Stimulated activated naive CD8-positive, alpha-beta T cell treated with anti-CD3 and anti-CD28 coated beads, Interleukin-15, amount 100 ng/mL, for 72 hours (primary cell): Measurements from ENCODE around the gene PARM1.

Experiments
- ATAC-seq: fragments of 150-1000 bp; cut with Tn5 transposase; 2 replicates; pipeline ENCODE4 v1.10.0; 2021; ENCODE audit warnings: mild to moderate bottlenecking, moderate library complexity
- DNase-seq, 2 donors: peaks; one replicate each; pipeline ENCODE4 v3.0.0; 2021 to 2022
- H3K27ac Mint-ChIP-seq, 2 donors: one replicate each; pipeline ENCODE4 v1.8.0; 2022; ENCODE audit warnings: mild to moderate bottlenecking in 2 of 2, mixed read lengths in 2 of 2, moderate library complexity in 2 of 2
- H3K27me3 Mint-ChIP-seq: one replicate; pipeline ENCODE4 v1.8.0; 2022; ENCODE audit warnings: mixed read lengths
- H3K4me1 Mint-ChIP-seq: one replicate; pipeline ENCODE4 v1.8.0; 2022; ENCODE audit warnings: mild to moderate bottlenecking, mixed read lengths
- H3K4me3 Mint-ChIP-seq, 2 donors: one replicate each; pipeline ENCODE4 v1.8.0; 2022; ENCODE audit warnings: mild to moderate bottlenecking in 2 of 2, mixed read lengths in 2 of 2, moderate library complexity in 1 of 2
- H3K9me3 Mint-ChIP-seq, 2 donors: one replicate each; pipeline ENCODE4 v1.8.0; 2022; ENCODE audit warnings: mixed read lengths in 2 of 2

PARM1 gene

DNA sequence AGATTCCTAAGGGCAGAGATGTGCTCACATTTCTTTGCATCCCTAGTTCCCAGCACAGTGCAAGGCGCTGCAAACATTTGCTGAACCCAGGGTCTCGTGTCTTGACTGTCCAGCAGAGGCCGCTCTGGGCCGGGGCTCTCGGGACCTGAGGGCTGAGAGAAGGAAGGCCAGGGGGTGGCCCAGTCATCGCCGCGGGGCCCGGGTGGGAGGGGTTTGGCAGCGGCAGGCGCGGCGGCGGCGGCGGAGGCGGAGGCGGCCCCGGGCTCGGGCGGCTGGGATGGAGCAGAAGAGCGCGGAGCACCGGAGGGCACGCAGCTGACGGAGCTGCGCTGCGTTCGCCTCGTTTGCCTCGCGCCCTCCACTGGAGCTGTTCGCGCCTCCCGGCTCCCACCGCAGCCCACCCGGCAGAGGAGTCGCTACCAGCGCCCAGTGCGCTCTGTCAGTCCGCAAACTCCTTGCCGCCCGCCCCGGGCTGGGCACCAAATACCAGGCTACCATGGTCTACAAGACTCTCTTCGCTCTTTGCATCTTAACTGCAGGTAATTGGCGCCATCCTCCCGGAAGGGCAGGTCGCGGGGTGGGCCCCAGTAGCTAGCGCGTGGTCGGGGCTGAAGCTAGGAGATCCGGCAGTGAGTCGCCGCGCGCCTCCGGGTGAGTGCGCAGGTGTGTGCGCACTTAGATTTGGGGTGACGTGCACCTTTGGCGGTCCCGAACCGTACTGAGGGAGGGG lies at the start of gene PARM1:
PARM1 (plus strand) TSS at position 285 of the 730 bp plus-strand sequence; CDS start at position 497, 212 bp downstream.
- DNase-seq (peak; percentile 60 to 63), ATAC-seq (peak; percentile 94)
- peak within 1 kb of the TSS in 1 of 2 donors; percentile 59 for H3K27ac Mint-ChIP-seq
- peak within 1 kb of the TSS; percentile 76 to 83 for H3K4me3 Mint-ChIP-seq
- H3K27me3 Mint-ChIP-seq = peaks cover 72% of the 10 kb centered on the region
- H3K4me1 Mint-ChIP-seq = peaks cover 18% of the 10 kb centered on the region
- no peaks in the 10 kb centered on the region for H3K9me3 Mint-ChIP-seq

- Mint-ChIP-seq H3K4me3 (no peak overlapping the region), H3K4me1 (no peaks in the 10 kb centered on the region), H3K9me3 (peaks cover 3 to 8% of the 10 kb centered on the region in 2 donors), H3K27ac (no peak overlapping the region), H3K27me3 (peaks cover 20% of the 10 kb centered on the region)
- DNase-seq (no peak), ATAC-seq (no peak)
Measured at GRCh38 chr4:74884266-74884665, 48.6 kb upstream of the PARM1 start.

GRCh38 chr4:74886484-74886883 lies 46.4 kb upstream of the PARM1 start:
- ATAC-seq (no peak), DNase-seq (no peak)
- Mint-ChIP-seq H3K4me3 (no peak overlapping the region), H3K9me3 (no peaks in the 10 kb centered on the region), H3K4me1 (no peaks in the 10 kb centered on the region), H3K27ac (no peak overlapping the region), H3K27me3 (peaks cover 8% of the 10 kb centered on the region)

DNA sequence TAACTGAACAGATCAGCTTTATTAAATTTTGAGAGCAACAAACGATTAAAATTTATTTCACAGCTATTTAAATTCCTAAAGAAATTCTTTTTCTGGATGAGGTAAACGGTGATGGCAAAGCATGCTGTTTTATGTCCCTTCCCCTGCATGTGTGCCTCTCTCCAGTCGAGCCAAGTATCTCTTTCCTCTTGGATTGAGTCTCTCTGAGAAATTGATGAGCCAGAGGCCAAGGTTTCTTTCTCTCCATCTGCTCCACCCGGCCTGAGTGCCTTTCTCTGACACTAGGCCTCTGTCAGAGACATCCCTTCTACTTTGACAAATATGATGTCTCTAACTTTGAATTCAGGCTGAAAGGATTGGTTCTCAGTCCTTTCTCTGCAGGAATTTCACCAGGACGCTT lies 42.6 kb upstream of the PARM1 start:
- Mint-ChIP-seq H3K4me1 (no peaks in the 10 kb centered on the region), H3K9me3 (no peaks in the 10 kb centered on the region), H3K27ac (no peak overlapping the region), H3K4me3 (no peak overlapping the region), H3K27me3 (peaks cover 7% of the 10 kb centered on the region)
- ATAC-seq (no peak), DNase-seq (no peak)

DNA sequence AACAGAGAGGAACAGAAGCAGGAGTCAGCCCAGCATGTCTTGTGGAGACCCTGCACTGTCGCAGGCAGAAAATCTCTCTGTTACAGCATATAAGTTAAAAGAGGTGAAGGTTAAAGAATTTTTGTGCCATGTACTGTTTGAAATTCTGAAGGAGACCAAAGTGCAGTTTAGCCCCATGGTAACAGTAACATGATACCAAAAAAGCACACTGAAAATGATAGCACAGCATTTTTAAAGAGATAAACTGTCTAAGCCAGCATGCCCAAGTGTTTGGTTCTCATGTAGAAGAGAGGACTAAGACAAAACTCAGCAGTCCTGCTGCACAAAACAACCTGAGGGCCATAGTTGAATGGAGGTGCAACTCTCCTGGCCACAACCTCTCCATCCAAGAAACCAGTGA lies 41.9 kb upstream of the PARM1 start:
- no peak for DNase-seq
- Mint-ChIP-seq H3K9me3 (no peaks in the 10 kb centered on the region), H3K27ac (no peak overlapping the region), H3K27me3 (peaks cover 7% of the 10 kb centered on the region), H3K4me3 (no peak overlapping the region), H3K4me1 (no peaks in the 10 kb centered on the region)
- no peak for ATAC-seq

GRCh38 chr4:74893171-74893570 lies 39.7 kb upstream of the PARM1 start:
- ATAC-seq (no peak), DNase-seq (no peak)
- no peak overlapping the region for H3K4me3 Mint-ChIP-seq
- H3K9me3 Mint-ChIP-seq = no peaks in the 10 kb centered on the region
- no peaks in the 10 kb centered on the region for H3K4me1 Mint-ChIP-seq
- peaks cover 7% of the 10 kb centered on the region for H3K27me3 Mint-ChIP-seq
- no peak overlapping the region for H3K27ac Mint-ChIP-seq

GRCh38 chr4:74896595-74896994 lies 36.3 kb upstream of the PARM1 start:
- ATAC-seq (no peak), DNase-seq (no peak)
- Mint-ChIP-seq H3K27me3 (peaks cover 7% of the 10 kb centered on the region), H3K27ac (no peak overlapping the region), H3K9me3 (no peaks in the 10 kb centered on the region), H3K4me3 (no peak overlapping the region), H3K4me1 (no peaks in the 10 kb centered on the region)

- no peaks in the 10 kb centered on the region for H3K9me3 Mint-ChIP-seq
- H3K4me3 Mint-ChIP-seq = no peak overlapping the region
- H3K4me1 Mint-ChIP-seq = no peaks in the 10 kb centered on the region
- ATAC-seq (no peak), DNase-seq (no peak)
- no peak overlapping the region for H3K27ac Mint-ChIP-seq
- H3K27me3 Mint-ChIP-seq = peaks cover 7% of the 10 kb centered on the region
Measured at GRCh38 chr4:74897386-74897785, 35.5 kb upstream of the PARM1 start.

DNA sequence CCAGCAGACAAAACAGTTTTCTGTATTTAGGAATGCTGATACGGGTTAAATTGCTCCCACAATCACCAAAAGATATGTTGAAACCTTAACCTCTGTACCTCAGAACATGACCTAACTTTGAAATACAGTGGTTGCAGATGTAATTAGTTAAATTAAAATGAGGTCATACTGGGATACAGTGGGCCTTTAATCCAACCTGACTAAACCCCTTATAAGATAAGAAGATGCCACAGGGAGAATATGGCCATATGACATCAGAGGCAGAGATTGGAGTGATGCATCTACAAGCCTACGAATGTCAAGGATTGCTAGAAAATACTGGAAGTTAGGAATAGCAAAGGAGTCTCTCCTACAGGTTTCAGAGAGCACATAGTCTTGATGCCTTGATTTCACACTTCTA lies 32.1 kb upstream of the PARM1 start:
- ATAC-seq = no peak
- no peak overlapping the region for H3K4me3 Mint-ChIP-seq

GRCh38 chr4:74904509-74905065 lies 28.3 kb upstream of the PARM1 start:
- H3K9me3 Mint-ChIP-seq = no peaks in the 10 kb centered on the region
- no peak overlapping the region for H3K4me3 Mint-ChIP-seq
- ATAC-seq (no peak), DNase-seq (no peak)
- no peaks in the 10 kb centered on the region for H3K4me1 Mint-ChIP-seq
- no peak overlapping the region for H3K27ac Mint-ChIP-seq
- H3K27me3 Mint-ChIP-seq = no peaks in the 10 kb centered on the region

More for the DNA sequence above, 32.1 kb upstream of the PARM1 start:
- no peaks in the 10 kb centered on the region for H3K4me1 Mint-ChIP-seq
- no peaks in the 10 kb centered on the region for H3K27me3 Mint-ChIP-seq
- H3K9me3 Mint-ChIP-seq = no peaks in the 10 kb centered on the region
- DNase-seq = no peak
- no peak overlapping the region for H3K27ac Mint-ChIP-seq

- Mint-ChIP-seq H3K9me3 (peaks cover 0 to 9% of the 10 kb centered on the region in 2 donors), H3K4me1 (no peaks in the 10 kb centered on the region), H3K27me3 (no peaks in the 10 kb centered on the region), H3K4me3 (no peak overlapping the region), H3K27ac (no peak overlapping the region)
- no peak for ATAC-seq
- no peak for DNase-seq
Measured at GRCh38 chr4:74906771-74907170, 26.1 kb upstream of the PARM1 start.

GRCh38 chr4:74919783-74920182 lies 13.1 kb upstream of the PARM1 start:
- peaks cover 2 to 8% of the 10 kb centered on the region in 2 donors for H3K9me3 Mint-ChIP-seq
- H3K4me3 Mint-ChIP-seq = no peak overlapping the region
- DNase-seq = no peak
- H3K27ac Mint-ChIP-seq = no peak overlapping the region
- no peak for ATAC-seq
- no peaks in the 10 kb centered on the region for H3K27me3 Mint-ChIP-seq
- H3K4me1 Mint-ChIP-seq = no peaks in the 10 kb centered on the region

DNA sequence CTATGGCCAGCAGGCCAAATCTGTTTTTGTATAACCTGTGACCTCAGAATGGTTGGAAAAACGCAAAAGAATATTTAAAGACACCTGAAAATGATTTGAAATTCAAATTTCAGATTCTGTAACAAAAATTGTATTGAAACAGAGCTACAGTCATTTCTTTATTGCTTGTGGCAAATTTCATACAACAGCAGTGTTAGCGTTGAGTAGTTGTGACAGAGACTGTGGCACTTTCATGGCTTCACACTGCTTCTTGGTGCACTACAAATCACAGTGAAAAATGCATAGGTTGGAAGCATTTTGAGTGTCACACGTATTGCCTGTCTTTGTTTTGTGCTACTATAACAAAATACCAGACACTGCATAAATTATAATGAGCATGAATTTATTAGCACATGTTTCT lies 12.2 kb upstream of the PARM1 start:
- H3K27ac Mint-ChIP-seq = no peak overlapping the region
- H3K9me3 Mint-ChIP-seq = no peaks in the 10 kb centered on the region
- no peak for ATAC-seq
- H3K27me3 Mint-ChIP-seq = no peaks in the 10 kb centered on the region
- DNase-seq = no peak
- H3K4me3 Mint-ChIP-seq = no peak overlapping the region
- H3K4me1 Mint-ChIP-seq = no peaks in the 10 kb centered on the region

DNA sequence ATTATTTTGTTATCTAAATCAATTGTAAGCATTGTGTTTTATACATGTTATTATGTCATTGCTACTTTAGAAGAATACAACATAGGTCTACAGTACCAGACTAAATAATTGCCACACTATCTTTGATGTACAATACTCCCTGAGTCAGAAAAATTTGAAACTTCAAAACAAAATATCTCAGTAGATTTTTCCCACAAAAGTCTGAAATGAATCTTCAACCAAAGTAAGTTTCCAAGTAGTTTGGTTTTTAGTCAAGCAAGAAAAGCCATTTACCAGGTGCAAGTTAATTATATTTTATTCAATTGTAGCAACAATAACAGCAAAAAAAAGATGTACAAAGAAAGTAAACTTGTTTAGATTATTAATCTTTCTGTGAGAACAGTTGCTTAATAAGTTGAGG lies 11.4 kb upstream of the PARM1 start:
- ATAC-seq (no peak), DNase-seq (no peak)
- Mint-ChIP-seq H3K27ac (no peak overlapping the region), H3K4me3 (no peak overlapping the region), H3K9me3 (no peaks in the 10 kb centered on the region), H3K4me1 (no peaks in the 10 kb centered on the region), H3K27me3 (no peaks in the 10 kb centered on the region)

DNA sequence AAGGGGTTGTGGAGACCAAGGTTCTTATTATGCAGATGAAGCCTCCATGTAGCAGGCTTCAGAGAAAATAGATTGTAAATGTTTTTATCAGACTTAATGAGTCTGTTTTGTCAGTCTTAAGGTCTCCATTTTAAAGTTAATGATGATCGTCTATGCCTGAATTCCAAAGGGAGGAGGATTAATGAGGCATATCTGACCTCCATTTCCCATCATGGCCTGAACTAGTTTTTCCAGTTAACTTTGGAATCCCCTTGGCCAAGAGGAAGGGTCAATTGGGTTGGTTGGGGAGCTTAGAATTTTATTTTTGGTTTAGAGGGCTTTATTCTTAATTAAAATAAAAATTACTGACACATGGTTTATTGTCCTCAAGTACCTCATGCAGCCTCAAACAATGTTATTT lies 6.9 kb upstream of the PARM1 start:
- DNase-seq = no peak
- H3K27me3 Mint-ChIP-seq = peaks cover 10% of the 10 kb centered on the region
- H3K27ac Mint-ChIP-seq = no peak overlapping the region
- no peak overlapping the region for H3K4me3 Mint-ChIP-seq
- H3K4me1 Mint-ChIP-seq = no peaks in the 10 kb centered on the region
- no peak for ATAC-seq
- H3K9me3 Mint-ChIP-seq = no peaks in the 10 kb centered on the region

- no peak for ATAC-seq
- H3K27ac Mint-ChIP-seq = no peak overlapping the region
- peaks cover 18% of the 10 kb centered on the region for H3K4me1 Mint-ChIP-seq
- no peaks in the 10 kb centered on the region for H3K9me3 Mint-ChIP-seq
- peaks cover 51% of the 10 kb centered on the region for H3K27me3 Mint-ChIP-seq
- DNase-seq = no peak
- no peak overlapping the region for H3K4me3 Mint-ChIP-seq
Measured at GRCh38 chr4:74930162-74930561, 2.8 kb upstream of the PARM1 start.

- ATAC-seq (no peak), DNase-seq (no peak)
- Mint-ChIP-seq H3K4me1 (peaks cover 18% of the 10 kb centered on the region), H3K4me3 (no peak overlapping the region), H3K27ac (no peak overlapping the region), H3K27me3 (peaks cover 63% of the 10 kb centered on the region), H3K9me3 (no peaks in the 10 kb centered on the region)
Measured at GRCh38 chr4:74931376-74931775, 1.5 kb upstream of the PARM1 start.
